HG03135 (cell line): Measurements from ENCODE around the gene TGM5.
"Not testable (repeated sequence)": the region's sequence is repeated elsewhere in the genome, so short reads cannot be mapped to it uniquely, and the experiment has no call there.

Experiments
- ATAC-seq: cut with Tn5 transposase; IDR thresholded peaks from one replicate; pipeline ENCODE4 v1.9.1; 2021; ENCODE audit warnings: mild to moderate bottlenecking, moderate library complexity; ENCODE audit not compliant: unreplicated experiment

The TGM5 gene

DNA sequence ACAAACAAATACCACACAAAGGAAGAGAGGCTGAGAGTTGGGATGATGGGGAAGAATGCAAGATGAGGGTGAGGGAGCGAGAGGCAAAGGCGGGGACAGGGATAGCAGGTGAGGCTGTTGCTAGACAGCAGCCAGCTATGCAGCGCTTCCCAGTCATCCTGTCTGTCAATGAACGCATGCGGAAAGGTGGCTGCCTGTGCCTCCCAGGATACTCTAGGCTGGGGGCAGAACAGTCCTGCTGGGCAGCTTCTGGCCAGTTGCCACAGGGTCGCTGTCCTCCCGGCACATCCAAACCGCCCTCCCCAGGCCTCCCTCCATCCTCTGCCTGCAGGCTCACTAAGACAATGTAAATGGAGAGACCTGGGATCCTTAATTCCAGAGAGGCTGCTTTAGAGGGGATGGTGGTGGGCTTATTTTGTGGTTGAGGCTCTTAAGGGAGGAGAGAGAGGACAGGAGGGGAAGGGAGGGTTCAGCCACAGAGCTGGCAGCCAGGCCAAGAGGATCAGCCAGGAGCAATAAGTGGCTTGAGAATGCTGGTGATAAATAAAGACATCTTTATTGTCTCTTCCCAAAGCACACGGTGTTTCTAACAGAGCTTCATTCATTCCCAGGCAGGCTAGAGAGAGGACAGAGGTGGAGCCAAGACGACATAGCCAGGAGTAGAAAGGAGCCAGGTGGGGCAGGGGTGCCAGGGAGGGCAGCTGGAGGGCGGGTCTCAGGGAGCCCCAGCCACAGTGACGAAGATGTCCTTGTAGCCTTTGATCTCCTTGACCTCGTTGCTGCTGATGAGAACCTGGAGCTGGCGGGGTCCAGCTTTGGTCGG, 9.2 kb upstream of the TGM5 start:
- no peak for ATAC-seq

GRCh38 chr15:43274136-43274535, 7.4 kb upstream of the TGM5 start:
- ATAC-seq = no peak

- no peak for ATAC-seq
Observed at GRCh38 chr15:43273243-43273642, 6.5 kb upstream of the TGM5 start.

DNA sequence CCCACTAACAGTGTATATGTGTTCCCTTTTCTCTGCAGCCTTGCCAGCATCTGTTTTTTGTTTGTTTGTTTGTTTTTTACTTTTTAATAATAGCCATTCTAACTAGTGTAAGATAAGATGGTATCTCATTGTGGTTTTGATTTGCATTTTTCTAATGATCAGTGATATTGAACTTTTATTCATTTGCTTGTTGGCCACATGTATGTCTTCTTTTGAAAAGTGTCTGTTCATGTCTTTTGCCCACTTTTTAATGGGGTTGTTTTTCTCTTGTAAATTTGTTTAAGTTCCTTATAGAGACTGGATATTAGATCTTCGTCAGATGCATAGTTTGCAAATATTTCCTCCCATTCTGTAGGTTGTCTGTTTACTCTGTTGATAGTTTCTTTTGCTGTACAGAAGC, 5.2 kb upstream of the TGM5 start:
- not testable (repeated sequence) for ATAC-seq

DNA sequence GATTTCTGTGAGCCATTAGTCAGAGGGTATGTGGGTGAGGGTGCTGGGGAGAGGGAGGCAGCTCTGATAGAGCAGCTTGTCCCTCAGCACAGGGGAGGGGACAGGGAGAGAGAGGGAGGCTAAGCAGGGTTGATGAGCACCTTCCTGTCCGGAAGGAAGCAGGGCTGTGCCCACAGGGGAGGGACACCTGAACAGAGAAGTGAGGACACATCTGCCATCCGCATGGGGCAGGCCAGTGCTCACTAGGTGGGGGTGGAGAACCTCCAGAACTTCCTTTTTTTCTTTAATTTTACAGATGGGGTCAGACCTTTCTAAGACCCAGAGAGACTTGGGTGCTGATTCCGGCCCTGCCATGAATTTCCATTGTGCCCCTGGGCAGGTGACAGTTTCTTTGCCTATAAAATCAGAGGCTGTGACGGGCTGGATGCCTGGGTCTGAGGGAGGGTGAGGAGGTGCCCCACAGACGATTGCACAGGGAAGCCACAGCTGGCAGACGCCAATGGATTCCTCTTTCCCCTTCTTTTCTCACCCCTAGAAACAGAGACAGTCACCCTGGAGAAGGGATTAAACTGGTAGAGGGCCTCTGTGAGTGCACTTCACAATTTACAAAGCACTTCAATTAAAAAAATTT, 4.1 kb upstream of the TGM5 start:
- no peak for ATAC-seq

- ATAC-seq = no peak
Observed at GRCh38 chr15:43270113-43270665, 3.5 kb upstream of the TGM5 start.

DNA sequence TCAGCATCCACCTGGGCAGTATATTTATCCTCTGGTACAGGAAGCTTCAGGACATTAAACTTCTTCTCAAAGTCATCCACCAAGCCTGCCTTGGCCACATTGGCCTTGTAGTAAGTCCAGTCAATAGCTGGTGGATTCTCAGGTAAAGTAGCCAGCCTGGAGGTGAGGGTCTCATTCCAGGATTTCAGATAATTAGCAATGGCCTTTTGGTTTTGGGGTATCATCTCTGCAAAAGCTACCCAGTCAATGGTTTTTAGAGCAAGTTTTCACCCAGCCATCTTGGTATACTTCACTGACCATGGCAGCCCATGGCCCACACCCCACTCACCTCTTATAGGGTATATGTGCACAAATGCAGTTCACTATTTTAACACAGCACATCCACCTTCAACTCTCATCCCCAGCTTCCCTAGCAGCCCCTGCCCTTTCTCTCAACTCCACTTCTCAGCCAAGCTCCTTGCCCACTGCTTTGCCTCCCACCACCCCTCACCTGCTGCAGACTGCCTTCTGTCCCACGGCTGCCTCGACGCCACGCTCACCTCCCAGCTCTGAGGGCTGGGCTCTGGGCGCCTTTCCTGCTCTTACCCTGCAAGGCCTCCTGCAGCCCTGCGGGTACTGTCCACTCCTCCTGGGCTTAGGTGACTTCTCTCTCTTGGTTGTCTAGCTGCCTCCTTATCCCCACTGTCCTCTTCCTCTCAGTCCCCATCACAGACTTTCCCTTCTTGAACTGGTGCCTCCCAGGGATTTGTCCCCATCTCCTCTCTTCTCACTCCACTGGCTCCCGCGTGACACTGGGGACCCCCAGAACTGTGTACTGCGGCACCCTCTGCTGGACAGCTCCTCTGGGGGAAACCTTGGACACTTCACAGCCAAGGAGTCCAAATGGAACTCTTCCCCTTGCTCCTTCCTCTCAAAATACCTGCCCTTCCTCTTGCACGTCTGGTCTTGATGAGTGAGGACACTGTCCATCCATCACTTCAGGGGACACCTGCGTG, 1.7 kb upstream of the TGM5 start:
- no peak for ATAC-seq

GRCh38 chr15:43267439-43267838, 711 bp upstream of the TGM5 start:
- ATAC-seq = no peak

GRCh38 chr15:43266386-43266785, 342 bp downstream of the TGM5 start:
- ATAC-seq = no peak

- no peak for ATAC-seq
Observed at GRCh38 chr15:43260011-43260615, 6.6 kb downstream of the TGM5 start.

DNA sequence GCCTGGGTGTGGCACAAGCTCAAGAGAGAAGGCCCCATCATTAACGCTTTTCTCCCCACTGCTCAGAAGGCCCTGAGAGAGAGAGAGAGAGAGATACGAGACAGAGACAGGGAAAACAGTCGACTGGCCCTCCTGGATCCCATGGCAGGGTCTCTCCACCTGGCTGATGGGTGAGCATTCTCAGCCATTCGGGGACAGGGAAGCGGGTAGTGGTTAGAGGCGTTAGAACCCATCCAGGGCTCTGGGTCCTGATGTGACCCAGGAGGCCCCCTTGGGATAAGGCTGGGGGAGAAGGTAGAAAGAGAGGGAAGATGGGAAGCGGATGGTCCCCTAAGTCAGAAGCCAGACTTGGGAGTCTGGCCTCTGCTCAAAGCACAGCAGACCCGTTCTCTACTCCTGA, 7.9 kb downstream of the TGM5 start:
- ATAC-seq = no peak

DNA sequence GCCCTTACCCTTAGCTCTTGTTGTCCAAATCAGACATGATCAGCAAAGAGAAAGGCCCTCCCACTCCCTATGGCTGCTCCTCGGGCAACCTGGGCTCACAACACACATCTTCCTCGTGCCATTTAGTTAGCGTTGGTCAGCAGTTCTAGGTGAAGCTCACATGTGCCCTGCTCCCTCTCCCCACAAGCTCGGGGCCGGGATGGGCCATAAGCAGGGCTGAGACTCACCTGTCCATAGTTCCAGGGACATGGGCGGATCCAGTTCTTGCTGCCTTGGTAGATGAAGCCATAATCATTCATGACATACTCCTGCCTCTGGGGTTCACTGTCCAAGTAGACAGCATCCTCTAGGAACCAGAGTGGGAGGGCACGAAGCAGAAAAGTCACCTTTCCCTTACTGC, 10.4 kb downstream of the TGM5 start:
- ATAC-seq = no peak

DNA sequence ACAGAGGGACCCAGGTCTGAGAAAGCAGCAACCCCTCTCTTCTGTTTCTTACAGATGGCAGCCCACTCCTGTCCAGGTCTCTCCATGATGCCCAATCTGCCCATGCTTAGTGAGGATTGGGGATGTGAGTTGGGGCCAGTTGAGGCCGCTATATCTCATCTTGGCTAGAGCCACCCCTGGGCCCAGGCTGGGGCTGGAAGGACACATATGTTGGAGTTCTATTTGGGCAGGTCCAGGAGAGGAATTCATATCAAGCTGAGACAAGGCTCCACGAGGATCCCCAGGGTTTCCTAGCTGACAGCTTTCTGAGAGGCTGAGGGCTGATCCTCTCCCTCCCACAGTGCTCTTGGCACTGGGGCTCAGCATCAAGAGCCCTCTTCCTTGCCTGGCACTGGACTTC, 11.4 kb downstream of the TGM5 start:
- no peak for ATAC-seq

GRCh38 chr15:43253431-43254403, 13.0 kb downstream of the TGM5 start:
- ATAC-seq = peak; percentile 44

DNA sequence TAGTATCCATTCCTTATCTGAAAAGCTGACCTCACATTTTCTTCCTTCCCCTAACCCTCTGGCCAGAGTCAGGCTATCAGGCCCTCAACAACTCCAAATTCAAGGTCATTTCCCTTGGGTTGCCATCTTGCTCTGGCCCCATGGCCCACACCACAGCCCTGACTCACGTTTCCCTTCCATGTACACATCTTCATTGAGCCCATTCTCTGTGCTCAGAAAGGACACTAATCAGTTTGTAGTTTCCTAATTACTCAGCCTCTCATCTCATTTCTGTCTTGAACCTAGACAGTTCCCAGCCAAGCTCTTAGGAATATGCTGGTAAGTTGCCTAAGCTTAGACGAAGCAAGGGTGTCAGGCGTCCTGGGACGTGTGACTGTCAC, 14.9 kb downstream of the TGM5 start:
- no peak for ATAC-seq

GRCh38 chr15:43251185-43251870, 15.4 kb downstream of the TGM5 start:
- no peak for ATAC-seq

DNA sequence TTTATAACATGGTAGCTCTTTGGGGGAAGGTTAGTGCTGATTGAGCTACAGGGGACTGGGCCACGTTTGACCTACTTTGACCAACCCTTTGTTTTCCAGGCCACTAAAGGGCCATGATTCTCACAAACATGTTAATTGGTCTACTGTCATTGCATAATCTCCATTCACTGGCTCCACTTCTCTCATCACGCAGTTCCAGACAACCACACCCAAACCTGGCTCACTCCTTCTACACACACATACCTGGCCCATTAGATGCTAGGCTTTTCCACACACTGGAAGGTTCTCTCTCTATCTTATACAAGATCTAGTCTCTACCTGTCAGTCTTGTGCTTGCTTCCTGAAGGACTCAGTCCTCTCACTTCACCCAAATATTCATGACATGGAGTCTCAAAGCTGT, 15.9 kb downstream of the TGM5 start:
- no peak for ATAC-seq

- ATAC-seq = peak; percentile 54
Observed at GRCh38 chr15:43249699-43250203, 17.0 kb downstream of the TGM5 start.

DNA sequence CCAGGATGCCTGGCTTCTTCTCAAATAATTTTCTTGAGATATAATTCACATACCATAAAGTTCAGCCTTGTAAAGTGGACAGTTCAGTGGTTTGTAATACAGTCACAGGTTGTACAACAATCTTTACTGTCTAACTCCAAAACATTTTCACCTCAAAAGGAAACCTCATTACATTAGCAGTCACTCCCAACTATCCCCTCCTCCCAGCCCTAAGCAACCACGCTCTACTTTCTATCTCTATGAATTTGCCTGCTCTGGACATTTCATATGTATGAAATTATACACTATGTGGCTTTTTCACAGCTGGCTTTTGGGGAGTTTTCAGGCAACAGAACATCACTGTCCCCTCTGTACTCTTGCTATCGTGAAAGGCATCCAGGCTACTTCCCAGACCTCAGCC, 17.5 kb downstream of the TGM5 start:
- ATAC-seq = peak; percentile 28
